SK-N-SH treated with all-trans-retinoic acid at 6 μM for 48 hours (cell line): ENCODE results near the gene TSC22D4.
A peak's percentile ranks its signal among the peaks of the same experiment; 100 is the strongest.

Source experiments
- ARNTL ChIP-seq: fragments of 450-650 bp; formaldehyde crosslinking; IDR thresholded peaks from 2 replicates; pipeline ENCODE4 v1.5.0; 2020; ENCODE audit warnings: low read depth, mild to moderate bottlenecking, moderate library complexity, borderline replicate concordance
- CSRNP3 ChIP-seq: fragments of 250-450 bp; sonication (Bioruptor Pico); IDR thresholded peaks from 2 replicates; pipeline ENCODE4 v1.5.1; 2021; ENCODE audit warnings: mild to moderate bottlenecking, moderate library complexity
- ESRRG ChIP-seq: fragments of 250-450 bp; sonication (Bioruptor Pico); IDR thresholded peaks from 2 replicates; pipeline ENCODE4 v1.6.1; 2021; ENCODE audit warnings: mild to moderate bottlenecking
- ISL1 ChIP-seq: fragments of 250-450 bp; sonication (Bioruptor Pico); IDR thresholded peaks from 2 replicates; pipeline ENCODE4 v2.1.2; 2022; ENCODE audit warnings: mild to moderate bottlenecking, moderate library complexity
- POU6F1 ChIP-seq: fragments of 250-450 bp; sonication (Bioruptor Pico); IDR thresholded peaks from 2 replicates; pipeline ENCODE4 v1.8.0; 2021; ENCODE audit warnings: low read depth, mild to moderate bottlenecking, moderate library complexity, borderline replicate concordance
- RARB ChIP-seq: fragments of 250-450 bp; sonication (Bioruptor Pico); IDR thresholded peaks from 2 replicates; pipeline ENCODE4 v1.8.0; 2021; ENCODE audit warnings: mild to moderate bottlenecking, moderate library complexity
- TCF4 ChIP-seq: fragments of 250-450 bp; sonication (Bioruptor Pico); IDR thresholded peaks from 2 replicates; pipeline ENCODE4 v1.8.0; 2021; ENCODE audit warnings: mild to moderate bottlenecking, moderate library complexity, borderline replicate concordance
- ZC3H10 ChIP-seq: fragments of 250-450 bp; sonication (Bioruptor Pico); IDR thresholded peaks from 2 replicates; pipeline ENCODE4 v1.5.1; 2021; ENCODE audit warnings: mild to moderate bottlenecking, moderate library complexity
- ZFP30 ChIP-seq: fragments of 450-650 bp; formaldehyde crosslinking; IDR thresholded peaks from 2 replicates; pipeline ENCODE4 v1.5.0; 2022; ENCODE audit warnings: mild to moderate bottlenecking, moderate library complexity
- ZNF70 ChIP-seq: fragments of 450-650 bp; formaldehyde crosslinking; IDR thresholded peaks from 2 replicates; pipeline ENCODE4 v1.5.0; 2020; ENCODE audit warnings: mild to moderate bottlenecking, moderate library complexity
- TF ChIP-seq, protein P1 (sequence below): fragments of 250-450 bp; sonication (Bioruptor Pico); IDR thresholded peaks from 2 replicates; pipeline ENCODE4 v1.5.0; 2020; ENCODE audit warnings: mild to moderate bottlenecking, moderate library complexity
- TF ChIP-seq, protein P2 (sequence below): fragments of 250-450 bp; sonication (Bioruptor Pico); IDR thresholded peaks from 2 replicates; pipeline ENCODE4 v1.5.1; 2020; ENCODE audit warnings: low read depth, mild to moderate bottlenecking, moderate library complexity
- TF ChIP-seq, protein P3 (sequence below): fragments of 250-450 bp; sonication (Bioruptor Pico); IDR thresholded peaks from 2 replicates; pipeline ENCODE4 v1.8.0; 2020; ENCODE audit warnings: mild to moderate bottlenecking, moderate library complexity, borderline replicate concordance

DNA sequence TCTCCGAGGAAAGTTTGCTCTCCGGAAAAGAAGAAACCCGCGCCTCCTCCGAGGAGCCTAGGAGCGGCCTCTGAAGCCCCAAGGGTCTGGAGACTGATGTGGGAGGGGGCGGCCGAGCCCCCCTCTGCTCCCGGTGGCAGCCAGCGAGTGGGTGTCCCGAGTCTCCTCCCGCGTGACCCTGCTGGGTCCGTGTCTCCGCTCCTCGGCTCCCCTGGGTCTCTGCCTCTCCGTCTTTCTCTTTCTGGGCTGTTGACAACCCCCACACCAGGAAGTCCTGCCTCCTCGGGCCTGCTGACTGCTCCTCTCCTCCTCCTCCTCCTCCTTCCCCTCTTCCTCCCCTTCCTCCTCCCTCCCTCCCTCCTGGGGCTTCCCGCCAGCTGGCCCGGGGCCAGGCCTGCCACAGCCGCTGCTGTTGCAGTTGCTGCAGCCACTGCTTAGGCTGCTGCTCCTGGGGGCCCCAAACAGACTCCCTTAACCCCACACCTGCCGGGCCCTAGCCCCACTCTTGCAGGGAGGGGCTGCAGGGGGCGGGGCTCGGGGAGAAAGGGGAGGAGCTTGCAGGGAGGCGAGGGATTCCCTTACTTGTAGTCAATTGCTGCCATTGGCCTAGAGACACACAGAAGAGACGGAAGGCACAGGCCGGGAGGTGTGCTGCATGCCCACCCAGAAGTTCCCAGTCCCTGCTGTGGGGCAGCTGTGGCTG, at the start of gene TSC22D4:
- TF ChIP-seq ESRRG (CRISPR knock-in tag): no peak
- 0 out of 2 replicates have a peak, but pooled peaks have one; percentile 3 for TF ChIP-seq ZNF70 (CRISPR knock-in tag)
- TF ChIP-seq, protein P1, sequence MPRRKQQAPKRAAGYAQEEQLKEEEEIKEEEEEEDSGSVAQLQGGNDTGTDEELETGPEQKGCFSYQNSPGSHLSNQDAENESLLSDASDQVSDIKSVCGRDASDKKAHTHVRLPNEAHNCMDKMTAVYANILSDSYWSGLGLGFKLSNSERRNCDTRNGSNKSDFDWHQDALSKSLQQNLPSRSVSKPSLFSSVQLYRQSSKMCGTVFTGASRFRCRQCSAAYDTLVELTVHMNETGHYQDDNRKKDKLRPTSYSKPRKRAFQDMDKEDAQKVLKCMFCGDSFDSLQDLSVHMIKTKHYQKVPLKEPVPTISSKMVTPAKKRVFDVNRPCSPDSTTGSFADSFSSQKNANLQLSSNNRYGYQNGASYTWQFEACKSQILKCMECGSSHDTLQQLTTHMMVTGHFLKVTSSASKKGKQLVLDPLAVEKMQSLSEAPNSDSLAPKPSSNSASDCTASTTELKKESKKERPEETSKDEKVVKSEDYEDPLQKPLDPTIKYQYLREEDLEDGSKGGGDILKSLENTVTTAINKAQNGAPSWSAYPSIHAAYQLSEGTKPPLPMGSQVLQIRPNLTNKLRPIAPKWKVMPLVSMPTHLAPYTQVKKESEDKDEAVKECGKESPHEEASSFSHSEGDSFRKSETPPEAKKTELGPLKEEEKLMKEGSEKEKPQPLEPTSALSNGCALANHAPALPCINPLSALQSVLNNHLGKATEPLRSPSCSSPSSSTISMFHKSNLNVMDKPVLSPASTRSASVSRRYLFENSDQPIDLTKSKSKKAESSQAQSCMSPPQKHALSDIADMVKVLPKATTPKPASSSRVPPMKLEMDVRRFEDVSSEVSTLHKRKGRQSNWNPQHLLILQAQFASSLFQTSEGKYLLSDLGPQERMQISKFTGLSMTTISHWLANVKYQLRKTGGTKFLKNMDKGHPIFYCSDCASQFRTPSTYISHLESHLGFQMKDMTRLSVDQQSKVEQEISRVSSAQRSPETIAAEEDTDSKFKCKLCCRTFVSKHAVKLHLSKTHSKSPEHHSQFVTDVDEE: no peak
- TF ChIP-seq RARB: no peak
- no peak for TF ChIP-seq CSRNP3 (CRISPR knock-in tag)
- TF ChIP-seq, protein P2, sequence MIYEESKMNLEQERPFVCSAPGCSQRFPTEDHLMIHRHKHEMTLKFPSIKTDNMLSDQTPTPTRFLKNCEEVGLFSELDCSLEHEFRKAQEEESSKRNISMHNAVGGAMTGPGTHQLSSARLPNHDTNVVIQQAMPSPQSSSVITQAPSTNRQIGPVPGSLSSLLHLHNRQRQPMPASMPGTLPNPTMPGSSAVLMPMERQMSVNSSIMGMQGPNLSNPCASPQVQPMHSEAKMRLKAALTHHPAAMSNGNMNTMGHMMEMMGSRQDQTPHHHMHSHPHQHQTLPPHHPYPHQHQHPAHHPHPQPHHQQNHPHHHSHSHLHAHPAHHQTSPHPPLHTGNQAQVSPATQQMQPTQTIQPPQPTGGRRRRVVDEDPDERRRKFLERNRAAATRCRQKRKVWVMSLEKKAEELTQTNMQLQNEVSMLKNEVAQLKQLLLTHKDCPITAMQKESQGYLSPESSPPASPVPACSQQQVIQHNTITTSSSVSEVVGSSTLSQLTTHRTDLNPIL (CRISPR knock-in tag): no peak
- TF ChIP-seq, protein P3, sequence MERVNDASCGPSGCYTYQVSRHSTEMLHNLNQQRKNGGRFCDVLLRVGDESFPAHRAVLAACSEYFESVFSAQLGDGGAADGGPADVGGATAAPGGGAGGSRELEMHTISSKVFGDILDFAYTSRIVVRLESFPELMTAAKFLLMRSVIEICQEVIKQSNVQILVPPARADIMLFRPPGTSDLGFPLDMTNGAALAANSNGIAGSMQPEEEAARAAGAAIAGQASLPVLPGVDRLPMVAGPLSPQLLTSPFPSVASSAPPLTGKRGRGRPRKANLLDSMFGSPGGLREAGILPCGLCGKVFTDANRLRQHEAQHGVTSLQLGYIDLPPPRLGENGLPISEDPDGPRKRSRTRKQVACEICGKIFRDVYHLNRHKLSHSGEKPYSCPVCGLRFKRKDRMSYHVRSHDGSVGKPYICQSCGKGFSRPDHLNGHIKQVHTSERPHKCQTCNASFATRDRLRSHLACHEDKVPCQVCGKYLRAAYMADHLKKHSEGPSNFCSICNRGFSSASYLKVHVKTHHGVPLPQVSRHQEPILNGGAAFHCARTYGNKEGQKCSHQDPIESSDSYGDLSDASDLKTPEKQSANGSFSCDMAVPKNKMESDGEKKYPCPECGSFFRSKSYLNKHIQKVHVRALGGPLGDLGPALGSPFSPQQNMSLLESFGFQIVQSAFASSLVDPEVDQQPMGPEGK (CRISPR knock-in tag): peak; percentile 90; the same call in 1 of the 2 replicates
- TF ChIP-seq ARNTL: no peak
- TF ChIP-seq TCF4 (CRISPR knock-in tag): no peak
- TF ChIP-seq ZFP30 (CRISPR knock-in tag): no peak
- TF ChIP-seq ZC3H10 (CRISPR knock-in tag): no peak
- TF ChIP-seq ISL1 (CRISPR knock-in tag): no peak
- no peak for TF ChIP-seq POU6F1
